COLO668 (cell line): ENCODE results near the gene CBY3.
A peak's percentile ranks its signal among the peaks of the same experiment; 100 is the strongest.
"Not testable (repeated sequence)": the region's sequence is repeated elsewhere in the genome, so short reads cannot be mapped to it uniquely, and the experiment has no call there.

Experiments
- DNase-seq: peaks from one replicate; lab custom pipeline; 2025; ENCODE audit not compliant: unreplicated experiment; lab: John Stamatoyannopoulos, UW

Gene CBY3

GRCh38 chr5:179680780-179681401, at the start of gene CBY3:
Gene CBY3, minus strand, starts transcription at chr5:179681034. Its CDS starts 116 bp downstream, at chr5:179680918.
- DNase-seq = no peak

GRCh38 chr5:179730356-179730755, 49.5 kb upstream of the CBY3 start:
- no peak for DNase-seq

GRCh38 chr5:179729727-179730126, 48.9 kb upstream of the CBY3 start:
- DNase-seq = no peak

- DNase-seq = no peak
Measured at GRCh38 chr5:179729303-179729702, 48.5 kb upstream of the CBY3 start.

GRCh38 chr5:179727106-179727505, 46.3 kb upstream of the CBY3 start:
- DNase-seq = no peak

- DNase-seq = no peak
Measured at GRCh38 chr5:179724163-179724562, 43.3 kb upstream of the CBY3 start.

- no peak for DNase-seq
Measured at GRCh38 chr5:179720222-179720621, 39.4 kb upstream of the CBY3 start.

- no peak for DNase-seq
Measured at GRCh38 chr5:179716286-179716685, 35.5 kb upstream of the CBY3 start.

GRCh38 chr5:179700401-179700918, 19.6 kb upstream of the CBY3 start:
- DNase-seq = no peak

GRCh38 chr5:179699616-179700237, 18.9 kb upstream of the CBY3 start:
- peak; percentile 7 for DNase-seq

GRCh38 chr5:179698935-179699615, 18.2 kb upstream of the CBY3 start, which contains the start of gene CANX:
Gene CANX, plus strand, starts transcription at chr5:179698967. Its CDS starts 6,715 bp downstream, at chr5:179705682.
- peak; percentile 29 for DNase-seq

- DNase-seq = peak; percentile 96
Measured at GRCh38 chr5:179697993-179698934, 17.4 kb upstream of the CBY3 start.

GRCh38 chr5:179697543-179697942, 16.7 kb upstream of the CBY3 start:
- DNase-seq = not testable (repeated sequence)

- DNase-seq = no peak
Measured at GRCh38 chr5:179697108-179697507, 16.3 kb upstream of the CBY3 start.

- no peak for DNase-seq
Measured at GRCh38 chr5:179696603-179697002, 15.8 kb upstream of the CBY3 start.

GRCh38 chr5:179694561-179694960, 13.7 kb upstream of the CBY3 start:
- DNase-seq = no peak

- not testable (repeated sequence) for DNase-seq
Measured at GRCh38 chr5:179689212-179689611, 8.4 kb upstream of the CBY3 start.

- DNase-seq = no peak
Measured at GRCh38 chr5:179680014-179680779, 637 bp downstream of the CBY3 start.

- DNase-seq = peak; percentile 91
Measured at GRCh38 chr5:179679014-179679674, 1.7 kb downstream of the CBY3 start.
